HG03135 (cell line): ENCODE measurements around the gene EXOC4.

ENCODE experiments used
- ATAC-seq: cut with Tn5 transposase; IDR thresholded peaks from one replicate; pipeline ENCODE4 v1.9.1; 2021; ENCODE audit warnings: mild to moderate bottlenecking, moderate library complexity; ENCODE audit not compliant: unreplicated experiment

Gene EXOC4

GRCh38 chr7:133419041-133419440 lies 166.2 kb downstream of the EXOC4 start:
- no peak for ATAC-seq

- no peak for ATAC-seq
Measured at GRCh38 chr7:133423618-133424017, 170.7 kb downstream of the EXOC4 start.

- ATAC-seq: no peak
Measured at GRCh38 chr7:133428326-133428725, 175.4 kb downstream of the EXOC4 start.

GRCh38 chr7:133428876-133429275 lies 176.0 kb downstream of the EXOC4 start:
- no peak for ATAC-seq

DNA sequence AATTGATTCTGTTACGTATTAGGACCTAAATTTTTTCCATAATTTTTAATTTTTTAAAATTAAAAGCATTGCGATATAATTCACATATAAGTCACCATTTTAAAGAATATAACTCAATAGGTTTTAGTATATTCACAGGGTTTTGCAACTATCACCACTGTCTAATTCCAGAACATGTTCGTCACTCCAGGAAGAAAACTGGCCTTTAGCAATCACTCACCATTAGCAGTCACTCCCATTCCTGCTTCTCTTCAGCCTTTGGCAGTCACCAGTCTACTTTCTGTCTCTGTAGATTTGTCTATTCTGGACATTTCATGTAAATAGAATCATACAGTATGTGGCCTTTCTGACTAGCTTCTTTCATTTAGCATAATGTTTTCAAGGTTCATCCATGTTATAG lies 176.5 kb downstream of the EXOC4 start:
- ATAC-seq: no peak

GRCh38 chr7:133431134-133431724 lies 178.4 kb downstream of the EXOC4 start:
- no peak for ATAC-seq

- ATAC-seq: no peak
Measured at GRCh38 chr7:133433165-133433812, 180.4 kb downstream of the EXOC4 start.

GRCh38 chr7:133434246-133434865 lies 181.5 kb downstream of the EXOC4 start:
- no peak for ATAC-seq

DNA sequence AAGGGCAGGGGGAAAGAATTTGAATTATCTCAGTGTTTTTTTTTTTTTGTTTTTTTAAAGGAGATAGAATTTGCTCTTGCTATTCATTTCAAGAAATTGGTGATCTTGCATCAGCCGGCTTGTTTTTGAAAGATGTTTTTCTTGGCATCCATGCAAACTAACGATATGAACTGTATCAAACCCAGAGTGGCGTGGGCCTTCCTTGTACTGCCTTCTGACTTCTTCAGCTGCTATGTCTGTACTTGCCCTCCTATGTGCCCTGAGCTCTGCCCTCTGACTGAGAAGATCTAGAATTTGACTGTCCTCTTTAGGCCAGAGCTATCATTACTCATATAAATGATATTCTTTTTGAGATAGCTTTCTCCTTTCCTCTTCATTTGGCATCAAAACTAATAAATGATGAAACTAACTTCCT lies 183.1 kb downstream of the EXOC4 start:
- ATAC-seq: no peak

- ATAC-seq: no peak
Measured at GRCh38 chr7:133437544-133437943, 184.7 kb downstream of the EXOC4 start.

GRCh38 chr7:133442818-133443217 lies 189.9 kb downstream of the EXOC4 start:
- ATAC-seq: no peak

- ATAC-seq: no peak
Measured at GRCh38 chr7:133445617-133446016, 192.7 kb downstream of the EXOC4 start.

GRCh38 chr7:133448012-133448411 lies 195.1 kb downstream of the EXOC4 start:
- ATAC-seq: no peak

DNA sequence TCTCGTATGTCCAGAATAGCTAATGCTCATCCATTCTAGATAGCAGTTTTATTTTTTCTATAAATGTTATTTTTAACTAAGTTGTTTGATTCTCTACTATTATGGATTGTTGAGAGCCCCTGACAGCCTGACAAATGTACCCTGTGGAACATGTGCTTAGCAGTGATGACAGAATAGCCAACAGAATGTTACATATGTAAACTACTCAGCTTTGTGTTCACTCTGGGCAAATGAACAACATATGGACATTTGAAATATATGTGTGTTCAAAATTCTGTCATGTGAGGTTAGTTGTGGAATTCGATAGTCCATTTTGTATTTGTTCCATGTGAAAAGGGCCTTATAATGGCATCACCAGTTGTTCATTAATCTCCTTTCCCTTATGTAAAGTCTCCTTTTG lies 199.7 kb downstream of the EXOC4 start:
- ATAC-seq: no peak

DNA sequence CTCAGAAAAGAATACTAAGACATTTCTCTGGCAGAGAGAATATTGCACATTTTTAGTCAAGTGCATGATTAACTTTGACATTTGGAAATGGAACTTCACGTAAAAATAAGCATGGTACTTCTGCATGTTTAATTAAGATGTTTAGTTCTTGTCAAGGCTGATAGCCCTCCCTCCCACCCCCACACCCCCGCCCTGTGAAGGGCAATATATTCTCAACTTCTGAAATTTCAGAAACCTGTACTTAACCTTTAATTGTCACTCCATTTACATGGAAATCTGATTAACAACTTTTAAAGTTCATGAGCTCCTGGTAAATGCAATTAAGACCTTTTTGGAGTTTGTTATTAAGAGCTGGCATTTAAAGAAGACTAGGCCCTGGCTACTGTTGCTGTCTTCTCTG lies 205.8 kb downstream of the EXOC4 start:
- ATAC-seq: no peak

DNA sequence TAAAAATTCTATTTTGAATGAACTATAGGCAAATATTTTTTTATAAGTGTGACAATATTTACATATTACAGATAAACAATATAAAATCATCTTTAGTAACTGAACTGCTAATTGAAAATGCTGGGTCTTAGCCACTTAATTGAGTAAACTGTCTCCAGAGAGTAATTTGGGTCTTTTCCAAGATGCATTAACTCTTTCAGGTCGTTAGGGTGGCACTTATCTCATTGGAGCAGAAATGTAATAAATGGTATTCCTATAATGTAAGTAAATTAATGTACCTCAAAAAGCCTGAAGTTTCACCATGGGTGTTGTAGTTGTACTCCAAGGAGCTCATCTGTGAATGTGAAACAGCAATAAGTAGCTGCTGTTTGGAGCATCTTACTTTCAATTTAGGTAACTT lies 208.5 kb downstream of the EXOC4 start:
- ATAC-seq: no peak

DNA sequence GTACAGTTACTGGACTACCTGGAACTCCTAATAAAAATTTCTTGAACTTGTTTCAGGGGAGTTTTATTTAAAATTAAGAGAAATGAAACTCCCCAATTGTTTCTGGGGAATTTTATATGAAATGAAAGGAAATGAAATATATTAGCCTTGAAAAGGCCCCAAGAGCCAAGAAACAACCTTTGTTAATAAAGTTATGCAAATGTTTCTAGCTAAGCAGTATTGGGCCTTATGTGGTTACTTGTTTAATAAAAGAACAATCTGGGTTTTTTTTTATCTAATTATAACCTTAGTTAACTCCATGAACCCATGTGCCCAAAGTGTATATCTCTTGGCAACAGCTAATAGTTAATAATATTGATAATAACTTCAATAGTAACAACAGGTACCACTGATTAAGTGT lies 222.8 kb downstream of the EXOC4 start:
- no peak for ATAC-seq

DNA sequence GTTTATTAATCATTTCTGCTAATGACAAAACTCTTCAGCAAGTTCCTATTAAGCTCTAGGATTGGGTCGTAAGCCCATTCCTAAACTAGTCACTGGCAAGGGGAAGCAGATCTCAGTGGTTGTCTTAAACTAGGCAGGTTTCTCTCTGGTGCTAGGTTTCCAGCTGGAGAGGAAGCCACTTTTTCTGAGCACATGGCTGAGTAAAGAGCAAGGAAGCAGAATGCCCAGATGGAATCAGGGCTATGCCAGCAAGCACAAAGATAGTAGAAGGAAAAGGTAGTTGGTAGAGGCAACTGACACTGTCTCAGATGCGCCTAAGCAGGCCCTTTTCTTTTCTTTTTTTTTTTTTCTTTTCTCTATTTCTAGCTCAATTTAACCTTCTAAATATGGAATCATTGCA lies 224.9 kb downstream of the EXOC4 start:
- ATAC-seq: no peak

GRCh38 chr7:133478591-133479135 lies 225.8 kb downstream of the EXOC4 start:
- ATAC-seq: no peak

DNA sequence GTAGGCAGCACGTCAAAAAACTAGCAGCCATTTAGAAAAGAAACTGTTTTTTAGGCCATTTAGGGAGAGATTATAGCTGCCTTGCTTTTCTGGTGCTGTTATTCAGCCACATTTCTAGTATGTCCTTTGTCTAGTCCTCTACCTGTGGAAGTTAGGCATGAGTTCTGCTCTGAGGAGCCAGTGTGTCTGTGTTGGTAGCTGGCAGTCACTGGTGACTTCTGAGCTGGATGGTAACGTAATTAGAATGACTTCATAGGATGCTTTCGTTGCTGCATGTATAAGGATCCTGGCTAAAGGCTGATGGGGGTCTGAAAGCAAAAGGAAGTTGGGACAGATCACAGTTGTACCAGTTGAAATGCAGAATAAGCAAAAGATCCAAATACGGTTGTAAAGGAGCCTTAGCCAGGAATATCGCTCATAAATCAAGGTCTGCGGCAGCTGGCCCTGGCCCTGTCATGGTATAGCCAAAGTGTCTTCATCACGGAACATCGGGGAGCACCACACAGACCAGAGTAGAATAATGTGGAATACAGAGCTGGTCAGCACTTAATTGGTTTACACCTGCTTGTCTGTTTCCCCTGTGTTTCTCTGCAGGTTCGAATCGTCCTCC lies 226.7 kb downstream of the EXOC4 start:
- ATAC-seq: no peak

DNA sequence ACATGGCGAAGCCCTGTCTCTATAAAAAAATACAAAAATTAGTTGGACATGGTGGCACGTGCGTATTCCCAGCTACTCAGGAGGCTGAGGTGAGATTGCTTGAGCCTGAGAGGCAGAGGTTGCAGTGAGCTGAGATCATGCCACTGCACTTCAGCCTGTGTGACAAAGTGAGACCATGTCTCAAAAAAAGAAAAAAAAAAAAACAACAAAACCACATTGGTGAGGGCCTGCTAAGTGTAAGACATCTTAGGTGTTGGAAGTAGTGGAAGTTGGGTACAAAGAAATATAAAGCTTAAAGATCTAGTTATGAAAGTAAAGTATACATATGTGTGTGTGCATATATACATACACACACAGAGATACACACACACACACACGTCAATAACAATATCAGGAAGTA lies 228.0 kb downstream of the EXOC4 start:
- ATAC-seq: no peak

GRCh38 chr7:133481676-133482075 lies 228.8 kb downstream of the EXOC4 start:
- ATAC-seq: no peak
